ENCODE measurements around the gene DDX1. TPM values are rescaled to one million over a fixed set of nuclear protein-coding genes. Genes with fewer than 3 reads are reported as not detected.

Gene DDX1
- total and polyA plus RNA-seq, 2 donors (not counting 3 experiments of a cell fraction or from before 2014, with no cell fraction given), result 41.2 to 117 TPM

DNA sequence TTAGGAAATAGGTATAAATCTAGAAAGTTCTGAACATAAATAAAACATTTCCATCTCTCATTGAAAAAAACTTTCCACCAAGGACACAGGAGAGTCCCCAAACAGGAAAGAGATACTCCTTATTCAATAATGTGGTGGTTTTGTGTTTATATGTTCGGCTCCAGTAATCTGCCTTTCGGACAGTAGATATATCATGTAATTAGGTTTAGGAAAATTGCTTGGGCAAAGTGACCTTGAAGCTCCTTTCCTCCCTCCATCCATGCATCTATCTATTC lies 69.6 kb downstream of the DDX1 start:
- Histone ChIP-seq H3K36me3 (ENCODE audit: control insufficient read depth in 2 of 2, extremely low read depth in 1 of 2, insufficient read depth in 2 of 2, low read length in 2 of 2) (no peaks in the 10 kb centered on the region), H3K4me3 (replicated peaks in 1 of 3; ENCODE audit: insufficient read depth in 1 of 3, low read depth in 1 of 3, low read length in 3 of 3) (no peak overlapping the region), H3K27ac (ENCODE audit: insufficient read depth, low read depth, low read length) (no peak overlapping the region), H4K20me1 (replicated peaks; ENCODE audit: control insufficient read depth, extremely low read depth, insufficient read depth, low read length) (no peaks in the 10 kb centered on the region), H3K79me2 (ENCODE audit: control insufficient read depth, insufficient read depth, low read length) (no peaks in the 10 kb centered on the region), H2AFZ (ENCODE audit: low read depth, low read length) (no peak overlapping the region), H3K9me1 (replicated peaks; ENCODE audit: control insufficient read depth, extremely low read depth, insufficient read depth, low read length) (no peaks in the 10 kb centered on the region), H3K4me2 (ENCODE audit: insufficient read depth, low read length) (no peak overlapping the region), H3K9me3 (replicated peaks; ENCODE audit: control insufficient read depth, insufficient read depth, low read length) (no peaks in the 10 kb centered on the region), H3K4me1 (ENCODE audit: control insufficient read depth, extremely low read depth, insufficient read depth, low read length) (no peaks in the 10 kb centered on the region), H3K27me3 (ENCODE audit: control insufficient read depth in 2 of 2, insufficient read depth in 2 of 2, low read length in 2 of 2) (peaks cover 0 to 7% of the 10 kb centered on the region in 2 experiments), H3K9ac (replicated peaks; ENCODE audit: extremely low read depth, insufficient read depth, low read length) (no peak overlapping the region)
- FAIRE-seq (no peak), DNase-seq (ENCODE audit: low read depth, low spot score) (no peak)
- POLR2A ChIA-PET, result no interaction called here
- TF ChIP-seq MYC (IDR thresholded peaks at IDR 0.05; ENCODE audit: low read depth, low read length), result no peak
- TF ChIP-seq FOS (IDR thresholded peaks at IDR 0.05; ENCODE audit: borderline replicate concordance, insufficient read depth, low read length), result no peak
- TF ChIP-seq, protein P1, sequence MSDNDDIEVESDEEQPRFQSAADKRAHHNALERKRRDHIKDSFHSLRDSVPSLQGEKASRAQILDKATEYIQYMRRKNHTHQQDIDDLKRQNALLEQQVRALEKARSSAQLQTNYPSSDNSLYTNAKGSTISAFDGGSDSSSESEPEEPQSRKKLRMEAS (IDR thresholded peaks at IDR 0.05; ENCODE audit: insufficient read depth, insufficient read length), result no peak
- TF ChIP-seq EZH2 (IDR thresholded peaks at IDR 0.05; ENCODE audit: borderline replicate concordance, low read depth, low read length, severe bottlenecking), result no peak
- TF ChIP-seq POLR2A (IDR thresholded peaks at IDR 0.05; ENCODE audit: low read depth, low read length), result no peak
- TF ChIP-seq JUN (IDR thresholded peaks at IDR 0.05; ENCODE audit: borderline replicate concordance, insufficient read depth, insufficient read length, low read depth), result no peak
- TF ChIP-seq, protein P2, sequence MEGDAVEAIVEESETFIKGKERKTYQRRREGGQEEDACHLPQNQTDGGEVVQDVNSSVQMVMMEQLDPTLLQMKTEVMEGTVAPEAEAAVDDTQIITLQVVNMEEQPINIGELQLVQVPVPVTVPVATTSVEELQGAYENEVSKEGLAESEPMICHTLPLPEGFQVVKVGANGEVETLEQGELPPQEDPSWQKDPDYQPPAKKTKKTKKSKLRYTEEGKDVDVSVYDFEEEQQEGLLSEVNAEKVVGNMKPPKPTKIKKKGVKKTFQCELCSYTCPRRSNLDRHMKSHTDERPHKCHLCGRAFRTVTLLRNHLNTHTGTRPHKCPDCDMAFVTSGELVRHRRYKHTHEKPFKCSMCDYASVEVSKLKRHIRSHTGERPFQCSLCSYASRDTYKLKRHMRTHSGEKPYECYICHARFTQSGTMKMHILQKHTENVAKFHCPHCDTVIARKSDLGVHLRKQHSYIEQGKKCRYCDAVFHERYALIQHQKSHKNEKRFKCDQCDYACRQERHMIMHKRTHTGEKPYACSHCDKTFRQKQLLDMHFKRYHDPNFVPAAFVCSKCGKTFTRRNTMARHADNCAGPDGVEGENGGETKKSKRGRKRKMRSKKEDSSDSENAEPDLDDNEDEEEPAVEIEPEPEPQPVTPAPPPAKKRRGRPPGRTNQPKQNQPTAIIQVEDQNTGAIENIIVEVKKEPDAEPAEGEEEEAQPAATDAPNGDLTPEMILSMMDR (IDR thresholded peaks at IDR 0.05; ENCODE audit: extremely low read depth in 1 of 2, insufficient read depth in 1 of 2, low read depth in 1 of 2, low read length in 2 of 2), result no peak
- TF ChIP-seq POLR2AphosphoS5 (IDR thresholded peaks at IDR 0.05; ENCODE audit: insufficient read depth, low read depth, low read length), result no peak
- no peak for TF ChIP-seq GATA2 (IDR thresholded peaks at IDR 0.05; ENCODE audit: insufficient read depth, insufficient read length, low read depth, low read length)
- intact Hi-C loops (cut with micrococcal nuclease) (no loop called here), dilution Hi-C loops (cut with MboI; ENCODE audit: extremely low pct_ligation_motif_present, low sequenced_read_pairs) (no loop called here)
- BruUV-seq (replicated peaks), result no TSS peak
- CTCF ChIA-PET, result no interaction called here

Measured in endothelial cell of umbilical vein (primary cell).